Measurements from ENCODE around the gene UNC13B.
"Not testable (repeated sequence)": the region's sequence is repeated elsewhere in the genome, so short reads cannot be mapped to it uniquely, and the experiment has no call there.

Gene UNC13B

GRCh38 chr9:35164711-35165110, 2.9 kb downstream of the UNC13B start:
- no peak for DNase-seq

- DNase-seq, result not testable (repeated sequence)
Observed at GRCh38 chr9:35167429-35167828, 5.6 kb downstream of the UNC13B start.

GRCh38 chr9:35168963-35169362, 7.2 kb downstream of the UNC13B start:
- no peak for DNase-seq

DNA sequence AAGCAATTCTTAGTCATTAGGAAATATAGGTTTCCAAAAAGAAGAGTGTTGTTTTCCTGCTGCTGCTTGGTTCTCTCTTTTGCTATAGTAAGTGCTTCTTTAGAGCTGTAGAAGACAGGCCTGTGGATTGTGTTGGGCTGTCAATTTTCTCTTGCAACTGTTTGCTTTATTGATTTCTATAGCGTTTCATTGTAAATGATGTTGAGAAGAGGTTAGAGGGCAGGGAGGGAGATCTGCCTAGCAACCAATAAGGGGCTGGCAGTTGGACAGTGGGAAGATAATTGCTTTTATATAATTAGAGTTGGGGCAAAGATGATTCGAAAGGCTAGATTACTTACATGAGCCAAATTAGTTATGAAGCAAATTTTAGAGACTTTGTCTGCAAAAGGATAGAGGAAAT, 11.1 kb downstream of the UNC13B start:
- DNase-seq, result no peak

- no peak for DNase-seq
Observed at GRCh38 chr9:35177520-35177919, 15.7 kb downstream of the UNC13B start.

DNA sequence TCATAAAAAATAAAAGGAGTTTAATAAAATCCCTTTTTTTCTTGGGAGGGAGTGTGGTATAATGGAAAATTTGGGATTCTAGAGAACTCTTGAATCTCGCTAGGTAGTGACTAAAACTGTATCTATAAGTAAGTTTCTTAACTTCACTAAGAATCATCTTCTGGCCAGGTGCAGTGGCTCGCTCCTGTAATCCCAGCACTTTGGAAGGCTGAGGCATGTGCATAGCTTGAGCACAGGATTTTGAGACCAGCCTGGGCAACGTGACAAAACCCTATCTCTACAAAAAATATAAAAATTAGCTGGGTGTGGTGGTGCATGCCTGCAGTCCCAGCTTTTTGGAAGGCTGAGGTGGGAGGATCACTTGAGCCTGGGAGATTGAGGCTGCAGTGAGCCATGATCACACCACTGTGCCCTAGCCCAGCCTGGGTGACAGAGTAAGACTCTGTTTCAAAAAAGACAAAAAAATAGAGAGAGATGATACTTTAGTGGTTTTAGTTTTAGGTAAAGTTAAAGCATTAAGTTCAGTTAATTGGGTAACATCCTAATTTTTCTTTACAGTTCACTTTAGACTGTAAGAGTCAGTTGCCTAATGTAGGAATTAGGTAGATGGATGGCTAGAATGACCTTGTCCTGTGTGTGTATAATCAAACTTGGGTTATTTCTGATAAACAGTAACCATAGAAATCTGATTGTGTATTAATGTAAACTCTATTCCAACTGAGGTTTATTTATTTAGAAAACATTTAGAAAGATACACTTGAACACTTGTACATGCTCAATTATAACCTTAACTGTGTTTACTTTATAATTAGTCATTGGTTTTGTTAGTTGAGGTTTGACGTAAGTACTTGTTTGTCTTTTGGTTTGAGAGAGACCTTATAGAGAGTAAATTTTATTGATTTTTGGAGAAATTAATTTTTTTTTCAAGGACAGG, 17.8 kb downstream of the UNC13B start:
- DNase-seq, result no peak

DNA sequence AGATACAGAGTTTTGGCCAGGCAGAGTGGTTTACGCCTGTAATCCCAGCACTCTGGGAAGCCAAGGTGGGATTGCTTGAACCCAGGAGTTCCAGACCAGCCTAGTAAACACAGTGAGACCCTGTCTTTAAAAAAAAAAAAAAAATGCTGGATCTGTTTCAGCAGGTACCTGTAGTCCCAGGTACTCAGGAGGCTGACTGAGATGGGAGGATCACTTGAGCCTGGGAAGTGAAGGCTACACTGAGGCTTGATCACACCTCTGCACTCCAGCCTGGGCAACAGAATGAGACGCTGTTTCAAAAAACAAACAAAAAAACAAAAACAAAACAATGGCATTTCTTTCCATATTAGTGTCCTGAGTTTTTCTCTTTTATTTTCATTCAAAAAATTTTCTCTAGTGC, 19.0 kb downstream of the UNC13B start:
- DNase-seq, result no peak

- DNase-seq, result not testable (repeated sequence)
Observed at GRCh38 chr9:35182401-35182800, 20.6 kb downstream of the UNC13B start.

DNA sequence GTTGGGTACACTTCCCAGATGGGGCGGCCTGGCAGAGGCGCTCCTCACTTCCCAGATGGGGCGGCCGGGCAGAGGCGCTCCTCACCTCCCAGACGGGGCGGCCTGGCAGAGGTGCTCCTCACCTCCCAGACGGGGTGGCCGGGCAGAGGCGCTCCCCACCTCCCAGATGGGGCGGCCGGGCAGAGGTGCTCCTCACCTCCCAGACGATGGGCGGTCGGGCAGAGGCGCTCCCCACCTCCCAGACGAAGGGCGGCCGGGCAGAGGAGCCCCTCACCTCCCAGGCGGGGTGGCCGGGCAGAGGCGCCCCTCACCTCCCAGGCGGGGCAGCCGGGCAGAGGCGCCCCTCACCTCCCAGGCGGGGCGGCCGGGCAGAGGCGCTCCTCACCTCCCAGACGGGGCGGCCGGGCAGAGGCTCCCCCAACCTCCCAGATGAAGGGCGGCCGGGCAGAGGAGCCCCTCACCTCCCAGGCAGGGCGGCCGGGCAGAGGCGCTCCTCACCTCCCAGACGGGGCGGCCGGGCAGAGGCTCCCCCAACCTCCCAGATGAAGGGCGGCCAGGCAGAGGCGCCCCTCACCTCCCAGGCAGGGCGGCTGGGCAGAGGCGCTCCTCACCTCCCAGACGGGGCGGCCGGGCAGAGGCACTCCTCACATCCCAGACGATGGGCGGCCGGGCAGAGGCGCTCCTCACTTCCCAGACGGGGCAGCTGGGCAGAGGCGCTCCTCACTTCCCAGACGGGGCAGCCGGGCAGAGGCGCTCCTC, 21.4 kb downstream of the UNC13B start:
- not testable (repeated sequence) for DNase-seq

GRCh38 chr9:35183755-35184480, 22.1 kb downstream of the UNC13B start:
- DNase-seq, result not testable (repeated sequence)

DNA sequence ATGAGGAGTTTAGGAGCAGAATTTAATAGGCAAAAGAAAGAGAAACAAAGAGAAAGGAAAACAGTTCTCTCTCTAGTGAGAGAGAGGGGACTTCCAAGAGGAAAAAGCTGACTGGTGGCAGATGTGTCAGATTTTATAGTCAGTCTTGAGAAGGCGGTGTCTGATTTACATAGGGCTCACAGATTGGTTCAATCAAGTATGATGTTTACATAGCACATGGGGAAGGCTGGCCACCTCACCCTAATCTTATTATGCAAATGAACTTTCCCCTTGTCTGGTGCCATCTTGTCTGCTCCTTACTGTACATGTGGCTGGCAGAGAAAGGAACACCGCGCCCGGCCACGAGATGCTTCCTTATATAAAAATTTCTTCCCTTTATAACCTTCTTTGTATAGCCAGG, 24.7 kb downstream of the UNC13B start:
- DNase-seq, result no peak

- no peak for DNase-seq
Observed at GRCh38 chr9:35190203-35190602, 28.4 kb downstream of the UNC13B start.

DNA sequence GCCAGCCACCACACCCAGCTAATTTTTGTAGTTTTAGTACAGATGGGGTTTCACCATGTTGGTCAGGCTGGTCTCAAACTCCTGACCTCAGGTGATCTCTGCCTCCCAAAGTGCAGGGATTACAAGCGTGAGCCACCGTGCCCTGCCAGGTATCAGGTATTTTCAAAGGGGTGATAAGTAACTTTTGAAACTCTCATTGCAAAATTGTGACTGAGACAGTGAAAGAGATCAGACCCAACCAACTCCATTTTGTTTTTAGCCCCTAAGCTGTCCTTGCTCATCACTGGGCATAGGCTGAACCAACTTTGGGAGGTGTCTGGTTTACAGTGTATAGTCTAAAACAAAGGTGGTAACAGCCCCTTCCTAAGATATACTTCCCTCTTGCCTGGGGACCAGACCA, 29.3 kb downstream of the UNC13B start:
- no peak for DNase-seq

DNA sequence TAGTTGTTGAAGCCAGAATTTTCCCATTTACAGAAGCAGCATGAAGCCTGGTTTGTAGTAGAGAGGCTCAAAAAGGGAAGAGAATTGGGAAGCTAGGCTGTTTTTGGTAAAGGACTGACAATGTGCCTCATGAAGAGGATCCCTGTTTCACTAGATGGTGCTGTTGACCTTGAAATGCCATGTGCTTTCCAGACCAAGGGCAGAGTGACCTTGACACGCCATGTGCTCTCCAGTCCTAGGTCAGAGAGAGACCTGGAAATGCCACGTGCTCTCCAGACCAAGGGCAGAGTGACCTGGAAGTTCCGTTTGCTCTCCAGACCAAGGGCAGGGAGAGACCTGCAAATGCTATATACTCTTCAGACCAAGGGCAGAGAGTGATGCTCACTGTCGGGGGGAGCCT, 32.0 kb downstream of the UNC13B start:
- DNase-seq, result no peak

DNA sequence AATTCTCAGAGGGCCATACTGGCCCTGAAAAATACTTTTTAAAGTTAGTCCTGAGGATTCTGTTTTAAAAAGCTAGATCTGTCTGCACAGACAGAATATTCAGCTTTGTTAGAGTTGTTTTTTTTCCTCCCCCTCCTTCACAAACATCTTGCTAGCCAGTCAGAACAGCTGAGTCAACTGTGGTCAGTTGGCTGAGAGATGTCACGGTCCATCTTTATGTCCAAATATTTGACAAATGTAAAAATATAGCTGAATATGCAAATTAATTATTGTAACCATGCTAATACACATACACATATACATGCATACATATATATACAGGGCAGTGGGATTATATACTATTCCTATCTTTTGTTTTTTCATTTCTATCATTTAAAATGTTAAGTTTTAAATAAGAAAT, 33.9 kb downstream of the UNC13B start:
- DNase-seq, result no peak

- DNase-seq, result no peak
Observed at GRCh38 chr9:35198191-35198590, 36.4 kb downstream of the UNC13B start.

- DNase-seq, result no peak
Observed at GRCh38 chr9:35203528-35203927, 41.7 kb downstream of the UNC13B start.

DNA sequence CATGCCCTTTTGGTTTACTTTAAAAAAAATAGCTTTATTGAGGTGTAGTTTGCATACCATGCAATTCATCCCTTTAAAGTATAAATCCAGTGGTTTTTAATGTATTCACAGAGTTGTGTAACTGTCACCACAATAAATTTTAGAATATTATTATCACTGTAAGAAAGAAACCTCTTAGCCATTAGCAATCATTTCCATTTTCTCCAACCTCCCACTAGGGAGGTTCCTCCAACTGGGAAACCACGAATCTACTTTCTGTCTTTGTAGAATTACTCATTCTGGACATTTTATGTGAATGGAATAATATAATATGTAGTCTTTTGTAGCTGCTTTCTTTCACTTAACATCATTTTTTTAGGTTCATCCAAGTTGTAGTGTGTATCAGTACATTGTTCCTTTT, 43.5 kb downstream of the UNC13B start:
- DNase-seq, result no peak

GRCh38 chr9:35211854-35212253, 50.0 kb downstream of the UNC13B start:
- no peak for DNase-seq

DNA sequence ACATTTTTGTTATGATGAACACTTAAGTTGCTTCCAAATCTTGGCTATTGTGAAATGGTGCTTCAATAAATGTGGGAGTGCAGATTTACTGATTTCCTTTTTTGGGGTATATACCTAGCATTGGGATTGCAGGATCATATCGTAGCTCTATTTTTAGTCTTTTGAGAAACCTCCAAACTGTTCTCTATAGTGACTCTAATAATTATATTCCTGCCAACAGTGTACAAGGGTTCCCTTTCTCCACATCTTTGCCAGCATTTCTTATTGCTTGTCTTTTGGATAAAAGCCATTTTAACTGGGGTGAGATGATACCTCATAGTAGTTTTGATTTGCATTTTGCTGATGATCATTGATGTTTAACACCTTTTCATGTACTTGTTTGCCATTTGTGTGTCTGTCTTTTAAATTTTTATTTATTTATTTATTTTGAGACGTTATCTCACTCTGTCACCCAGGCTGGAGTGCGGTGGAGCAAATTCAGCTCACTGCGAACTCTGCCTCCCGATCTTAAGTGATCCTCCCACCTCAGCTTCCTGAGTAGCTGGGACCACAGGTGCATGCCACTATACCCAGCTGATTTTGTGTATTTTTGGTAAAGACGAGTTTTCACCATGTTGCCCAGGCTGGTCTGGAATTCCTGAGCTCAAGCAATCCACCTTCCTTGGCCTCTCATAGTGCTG, 59.0 kb downstream of the UNC13B start:
- no peak for DNase-seq

GRCh38 chr9:35225677-35226076, 63.9 kb downstream of the UNC13B start:
- no peak for DNase-seq

GRCh38 chr9:35226651-35227050, 64.8 kb downstream of the UNC13B start:
- no peak for DNase-seq

DNA sequence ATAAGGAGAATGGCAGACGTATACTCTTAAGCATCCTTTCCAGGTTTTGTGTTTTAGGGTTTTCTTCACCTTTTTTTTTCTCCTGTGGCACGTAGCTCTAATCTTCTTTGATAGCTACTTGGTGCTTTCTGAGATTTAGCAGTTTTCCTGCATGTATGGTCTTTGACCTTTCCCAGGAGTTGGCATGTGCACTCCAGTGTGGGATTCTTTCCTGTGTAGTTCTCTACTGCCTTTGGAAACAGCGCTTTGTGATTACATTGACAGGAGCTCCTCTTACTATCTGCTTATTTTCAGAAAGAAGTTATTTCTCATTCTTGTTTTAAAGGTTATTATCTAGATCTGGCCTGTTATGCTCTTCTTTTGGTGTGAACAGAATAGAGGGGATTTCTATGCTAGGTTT, 65.5 kb downstream of the UNC13B start:
- DNase-seq, result no peak

Data from CD4-positive, alpha-beta T cell treated with Interleukin-15 for 1 hour (primary cell).